HK-2 (cell line): ENCODE measurements around the gene TRIP10.
"Not testable (repeated sequence)": the region's sequence is repeated elsewhere in the genome, so short reads cannot be mapped to it uniquely, and the experiment has no call there.

ENCODE experiments used
- DNase-seq: peaks from one replicate; pipeline ENCODE4 v3.0.0-alpha.2; 2018; ENCODE audit not compliant: unreplicated experiment

Gene TRIP10

GRCh38 chr19:6739390-6739882, at the start of gene TRIP10:
Gene TRIP10 (plus strand): TSS chr19:6739680. CDS start chr19:6739762, 82 bp downstream.
- peak; percentile 84 for DNase-seq

- DNase-seq: no peak
Measured at GRCh38 chr19:6690160-6690885, 49.2 kb upstream of the TRIP10 start.

DNA sequence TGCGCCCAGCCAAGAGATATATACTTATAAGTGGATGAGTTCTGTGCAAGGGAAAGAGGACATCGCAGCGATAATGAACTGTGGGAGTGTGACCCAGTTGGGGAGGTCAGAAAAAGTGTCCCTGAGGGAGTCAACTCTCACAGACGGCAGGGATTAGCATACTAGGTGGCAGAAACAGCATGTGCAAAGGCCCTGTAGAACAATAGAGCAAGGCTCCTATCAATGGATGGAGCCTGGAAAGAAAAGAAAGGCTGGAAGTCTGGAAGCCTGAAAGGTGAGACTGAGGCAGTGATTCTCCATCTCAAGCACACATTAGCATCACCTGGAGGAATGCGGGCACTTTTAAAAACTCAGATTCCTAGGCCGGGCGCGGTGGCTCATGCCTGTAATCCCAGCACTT, 48.1 kb upstream of the TRIP10 start:
- no peak for DNase-seq

DNA sequence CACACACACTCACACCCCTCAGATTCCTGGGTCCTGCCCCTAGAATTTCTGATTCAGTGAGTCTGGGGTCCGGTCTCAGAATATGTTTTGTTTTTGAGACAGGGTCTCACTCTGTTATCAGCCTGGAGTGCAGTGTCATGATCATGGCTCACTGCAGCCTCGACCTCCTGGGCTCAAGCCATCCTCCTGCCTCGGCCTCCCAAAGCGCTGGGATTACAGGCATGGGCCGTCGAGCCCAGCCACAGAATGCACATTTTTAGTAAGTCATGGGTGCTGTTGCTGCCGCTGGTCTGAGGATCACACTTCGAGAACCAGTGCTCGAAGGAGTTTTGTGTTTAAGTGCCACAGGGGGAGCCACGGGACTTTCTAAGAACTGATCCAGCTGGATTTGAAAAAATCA, 47.5 kb upstream of the TRIP10 start:
- DNase-seq: no peak

GRCh38 chr19:6693056-6693471, 46.4 kb upstream of the TRIP10 start:
- no peak for DNase-seq

DNA sequence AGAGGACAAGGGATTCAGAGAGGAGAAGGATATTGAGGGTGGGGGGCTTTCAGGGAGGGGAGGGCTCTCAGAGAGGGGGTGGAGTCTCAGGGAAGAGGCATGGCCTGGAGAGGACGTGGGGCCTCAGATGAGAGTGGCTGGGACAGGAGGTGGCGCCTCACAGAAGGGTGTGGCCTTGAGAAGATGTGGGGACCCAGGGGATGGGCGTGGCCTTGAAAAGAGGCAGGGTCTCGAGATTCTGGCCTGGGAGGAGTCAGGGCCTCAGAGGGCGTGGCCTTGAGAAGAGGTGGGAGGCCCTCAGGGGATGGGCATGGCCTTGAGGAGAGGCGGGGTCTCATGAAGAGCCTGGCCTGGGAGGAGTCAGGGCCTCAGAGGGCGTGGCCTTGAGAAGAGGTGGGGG, 45.8 kb upstream of the TRIP10 start:
- DNase-seq: no peak

GRCh38 chr19:6694147-6694815, 45.2 kb upstream of the TRIP10 start:
- DNase-seq: no peak

DNA sequence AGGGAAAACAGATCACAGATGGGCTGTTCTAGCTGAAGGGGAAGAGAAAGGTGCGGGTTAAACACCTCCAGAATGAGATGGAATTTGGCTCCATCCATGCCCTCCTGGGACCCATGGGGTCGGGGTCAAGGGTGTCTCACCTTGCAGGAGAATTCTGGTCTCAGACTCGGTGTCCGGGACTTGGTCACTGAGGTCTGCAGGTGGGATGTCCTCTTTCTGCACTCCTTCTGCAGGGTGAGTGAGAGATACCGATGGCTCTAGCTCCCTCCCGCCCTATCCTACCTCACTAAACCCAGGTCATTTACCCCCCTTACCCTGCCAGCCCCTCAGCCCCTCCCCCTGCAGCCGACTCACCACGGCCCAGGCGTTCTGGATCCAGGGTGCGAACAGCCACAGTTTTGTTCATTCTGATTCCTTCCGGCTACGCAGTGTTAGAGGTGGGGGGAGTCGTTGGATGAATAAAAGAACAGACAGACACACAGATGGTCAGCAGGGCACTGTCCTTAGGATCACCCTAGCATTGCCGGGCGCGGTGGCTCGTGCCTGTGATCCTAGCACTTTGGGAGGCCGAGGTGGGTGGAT, 43.1 kb upstream of the TRIP10 start:
- no peak for DNase-seq

- DNase-seq: no peak
Measured at GRCh38 chr19:6697291-6697690, 42.2 kb upstream of the TRIP10 start.

- DNase-seq: no peak
Measured at GRCh38 chr19:6699935-6700334, 39.5 kb upstream of the TRIP10 start.

DNA sequence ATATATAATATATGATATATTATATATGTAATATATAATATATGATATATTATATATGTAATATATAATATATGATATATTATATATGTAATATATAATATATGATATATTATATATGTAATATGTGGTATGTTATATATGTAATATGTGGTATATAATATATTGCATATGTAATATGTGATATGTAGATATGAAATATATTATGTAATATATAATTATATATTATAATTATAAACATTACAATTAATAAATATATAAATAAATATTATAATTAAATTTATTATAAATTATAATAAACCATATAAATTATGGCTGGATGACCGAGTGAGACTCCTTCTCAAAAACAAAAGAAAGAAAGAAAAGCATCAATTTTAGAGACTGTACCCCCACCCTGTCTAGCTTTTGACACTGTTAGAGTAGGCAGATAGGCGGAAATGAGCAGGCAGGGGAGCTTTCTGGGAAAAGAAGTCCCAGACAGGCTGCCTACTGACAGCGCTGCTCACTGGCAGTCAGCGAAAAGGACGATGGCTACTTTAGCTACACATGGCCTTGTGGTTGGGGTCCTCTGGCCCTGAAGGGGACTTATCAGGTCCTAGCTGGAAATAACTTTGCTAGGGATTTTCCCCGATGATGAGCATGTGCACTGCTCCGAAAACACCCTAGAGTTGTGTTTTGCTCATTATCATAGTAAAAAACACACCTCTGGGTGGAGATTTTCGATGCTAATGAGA, 38.7 kb upstream of the TRIP10 start:
- DNase-seq: no peak

- DNase-seq: no peak
Measured at GRCh38 chr19:6705931-6706632, 33.4 kb upstream of the TRIP10 start.

DNA sequence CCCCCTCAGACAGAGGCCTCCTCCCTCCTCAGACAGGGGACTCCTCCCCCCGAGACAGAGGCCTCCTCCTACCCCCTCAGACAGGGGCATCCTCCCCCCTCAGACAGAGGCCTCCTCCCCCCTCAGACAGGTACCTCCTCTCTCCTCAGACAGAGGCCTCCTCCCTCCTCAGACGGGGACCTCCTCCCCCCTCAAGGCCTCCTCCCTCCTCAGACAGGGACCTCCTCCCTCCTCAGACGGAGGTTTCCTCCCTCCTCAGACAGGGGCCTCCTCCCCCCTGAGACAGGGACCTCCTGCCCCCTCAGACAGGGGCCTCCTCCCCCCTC, 32.9 kb upstream of the TRIP10 start:
- DNase-seq: no peak

DNA sequence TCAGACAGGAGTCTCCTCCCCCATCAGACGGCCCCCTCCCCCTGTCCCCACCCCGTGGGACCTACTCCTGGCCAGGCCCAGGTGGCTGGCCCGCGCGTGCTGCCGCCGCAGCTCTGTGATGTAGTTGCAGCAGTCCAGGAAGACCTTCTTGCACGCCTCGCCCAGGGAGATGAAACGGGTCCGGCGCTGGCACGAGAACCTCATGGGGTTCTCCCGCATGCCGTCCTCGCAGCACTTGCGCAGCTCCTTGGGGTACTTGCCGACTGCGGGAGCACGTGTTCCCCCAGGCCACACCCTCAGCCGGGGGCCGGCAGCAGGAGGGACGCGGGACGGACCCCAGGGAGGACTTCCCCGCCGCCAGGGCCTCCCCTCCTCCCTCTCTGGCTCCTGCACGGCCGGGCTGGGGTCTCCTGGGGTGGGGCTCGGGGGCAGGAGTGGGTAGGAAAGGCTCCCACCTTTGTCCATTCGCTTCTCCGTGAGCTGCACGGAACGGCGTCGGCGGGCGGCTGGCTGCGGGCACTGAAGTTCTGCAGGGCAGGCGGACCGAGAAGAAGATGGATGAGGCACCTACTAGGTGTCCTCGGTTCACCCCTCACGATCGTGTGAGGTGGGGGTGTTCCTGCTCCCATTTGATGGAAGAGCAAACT, 32.3 kb upstream of the TRIP10 start:
- DNase-seq: no peak

GRCh38 chr19:6707658-6708018, 31.8 kb upstream of the TRIP10 start:
- DNase-seq: no peak

GRCh38 chr19:6708346-6708745, 31.1 kb upstream of the TRIP10 start:
- no peak for DNase-seq

DNA sequence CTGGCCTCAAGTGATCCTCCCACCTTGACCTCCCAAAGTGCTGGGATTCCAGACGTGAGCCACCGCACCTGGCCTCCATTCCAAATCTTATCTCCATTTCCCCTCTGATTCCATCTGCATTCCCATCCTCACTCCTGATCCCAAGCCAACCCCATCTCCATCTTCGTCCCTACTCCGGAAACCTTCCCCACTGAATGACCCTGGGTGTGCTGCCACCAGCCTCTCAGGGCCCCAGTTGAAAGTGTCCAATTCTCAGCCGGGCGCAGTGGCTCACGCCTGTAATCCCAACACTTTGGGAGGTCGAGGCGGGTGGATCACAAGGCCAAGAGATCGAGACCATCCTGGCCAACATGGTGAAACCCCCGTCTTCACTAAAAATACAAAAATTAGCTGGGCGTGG, 30.6 kb upstream of the TRIP10 start:
- not testable (repeated sequence) for DNase-seq

DNA sequence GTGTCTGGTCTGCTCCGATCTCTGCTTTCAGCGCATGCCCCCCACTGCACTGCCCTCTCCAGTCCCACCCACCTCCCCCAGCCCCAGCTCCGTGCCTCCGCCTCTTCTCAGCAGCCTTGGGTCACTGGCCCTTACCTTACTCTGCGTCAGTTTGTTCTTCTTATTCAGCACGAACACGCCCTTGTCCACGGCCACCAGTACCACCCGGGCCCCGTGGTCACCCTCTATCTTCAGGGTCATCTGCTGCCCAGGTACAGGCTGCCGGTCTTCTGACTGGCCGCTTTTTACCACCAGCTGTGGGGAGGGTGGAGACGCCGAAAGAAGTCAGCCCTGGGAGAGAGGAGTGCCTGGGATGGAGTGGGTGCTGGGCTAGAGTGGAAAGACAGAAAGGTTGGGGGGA, 29.9 kb upstream of the TRIP10 start:
- DNase-seq: no peak

GRCh38 chr19:6710273-6711077, 29.0 kb upstream of the TRIP10 start:
- no peak for DNase-seq

DNA sequence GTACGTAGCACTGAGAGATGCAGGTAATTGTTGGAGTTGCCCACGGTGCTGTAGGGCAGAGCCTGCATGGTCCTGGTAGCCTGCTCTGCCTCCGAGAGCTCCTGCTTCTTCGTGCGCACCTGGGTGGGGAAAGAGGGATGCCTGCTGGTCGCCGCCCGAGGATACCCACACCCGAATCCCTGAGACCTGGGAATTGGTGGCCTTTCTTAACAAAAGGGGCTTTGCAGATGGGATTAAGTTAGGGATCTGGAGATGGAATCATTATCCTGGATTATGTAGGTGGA, 28.5 kb upstream of the TRIP10 start:
- DNase-seq: no peak

DNA sequence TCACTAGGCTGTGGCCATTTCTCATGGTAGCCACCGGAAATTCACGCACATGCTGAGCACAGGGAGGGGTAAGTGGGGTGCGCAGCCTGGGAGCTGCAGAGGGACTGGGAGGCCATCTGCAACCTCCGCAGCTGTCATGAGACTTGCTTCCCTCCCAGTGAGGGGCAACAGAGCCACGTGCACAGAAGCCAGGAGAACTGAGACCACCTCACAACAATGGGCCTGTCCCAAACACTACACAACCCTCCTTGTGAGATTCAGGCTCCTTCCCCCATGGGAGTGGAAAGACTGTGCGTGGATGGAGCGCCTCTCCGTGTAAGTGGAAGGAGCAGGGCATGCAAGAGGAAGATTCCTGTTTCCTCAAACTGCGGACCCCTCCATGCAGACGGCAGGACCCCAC, 27.9 kb upstream of the TRIP10 start:
- no peak for DNase-seq
